ENCODE measurements around the gene MUC15. TPM values are rescaled to one million over a fixed set of nuclear protein-coding genes. Genes with fewer than 3 reads are reported as not detected.

MUC15 gene
- total RNA-seq, 4 donors from 2014 or later: 36.1 to 64.8 (median 55.0) TPM

GRCh38 chr11:26541870-26542269 lies 30.2 kb downstream of the MUC15 start:
- 69% methylated on average over 2 of the region's 2 CpGs for WGBS
- Histone ChIP-seq H3K9me3 (no peaks in the 10 kb centered on the region), H3K4me1 (no peaks in the 10 kb centered on the region), H3K36me3 (no peaks in the 10 kb centered on the region), H3K27me3 (no peaks in the 10 kb centered on the region), H3K27ac (no peak overlapping the region), H3K4me3 (no peak overlapping the region)
- DNase-seq (ENCODE audit: low spot score in 2 of 2): no peak
- no peak for TF ChIP-seq CTCF (IDR thresholded peaks at IDR 0.05)
- no peak for TF ChIP-seq EP300 (IDR thresholded peaks at IDR 0.05)
- no peak for TF ChIP-seq POLR2AphosphoS5 (IDR thresholded peaks at IDR 0.05)

- WGBS: 82% methylated on average over 3 of the region's 3 CpGs
- no peak for DNase-seq (ENCODE audit: low spot score in 2 of 2)
- H3K9me3 ChIP-seq: no peaks in the 10 kb centered on the region
Measured at GRCh38 chr11:26539517-26539916, 32.5 kb downstream of the MUC15 start.

GRCh38 chr11:26537341-26537740 lies 34.7 kb downstream of the MUC15 start:
- WGBS: 89% methylated on average over 4 of the region's 4 CpGs
- H3K9me3 ChIP-seq: no peaks in the 10 kb centered on the region
- no peak overlapping the region for H3K27ac ChIP-seq
- H3K27me3 ChIP-seq: no peaks in the 10 kb centered on the region
- H3K4me3 ChIP-seq: no peak overlapping the region
- TF ChIP-seq EP300 (IDR thresholded peaks at IDR 0.05) (no peak), CTCF (IDR thresholded peaks at IDR 0.05) (no peak), POLR2AphosphoS5 (IDR thresholded peaks at IDR 0.05) (no peak), POLR2A (IDR thresholded peaks at IDR 0.05) (no peak)
- H3K4me1 ChIP-seq: no peaks in the 10 kb centered on the region
- no peaks in the 10 kb centered on the region for H3K36me3 ChIP-seq
- no peak for DNase-seq (ENCODE audit: low spot score in 2 of 2)

More at GRCh38 chr11:26539517-26539916, 32.5 kb downstream of the MUC15 start:
- no peak overlapping the region for H3K27ac ChIP-seq
- no peak for TF ChIP-seq EP300 (IDR thresholded peaks at IDR 0.05)
- no peak for TF ChIP-seq POLR2A (IDR thresholded peaks at IDR 0.05)
- no peak for TF ChIP-seq POLR2AphosphoS5 (IDR thresholded peaks at IDR 0.05)
- TF ChIP-seq CTCF (IDR thresholded peaks at IDR 0.05): no peak
- H3K4me1 ChIP-seq: no peaks in the 10 kb centered on the region
- H3K36me3 ChIP-seq: no peaks in the 10 kb centered on the region
- H3K4me3 ChIP-seq: no peak overlapping the region
- no peaks in the 10 kb centered on the region for H3K27me3 ChIP-seq

GRCh38 chr11:26527685-26528084 lies 44.4 kb downstream of the MUC15 start:
- TF ChIP-seq CTCF (IDR thresholded peaks at IDR 0.05) (no peak), POLR2A (IDR thresholded peaks at IDR 0.05) (no peak), POLR2AphosphoS5 (IDR thresholded peaks at IDR 0.05) (no peak), EP300 (IDR thresholded peaks at IDR 0.05) (no peak)
- Histone ChIP-seq H3K27me3 (no peaks in the 10 kb centered on the region), H3K36me3 (no peaks in the 10 kb centered on the region), H3K27ac (no peak overlapping the region), H3K4me1 (no peaks in the 10 kb centered on the region), H3K4me3 (no peak overlapping the region), H3K9me3 (no peaks in the 10 kb centered on the region)
- WGBS: 50% methylated on average over 1 of the region's 1 CpG
- DNase-seq (ENCODE audit: low spot score in 2 of 2): no peak

- TF ChIP-seq CTCF (IDR thresholded peaks at IDR 0.05): no peak
- no peak for TF ChIP-seq POLR2AphosphoS5 (IDR thresholded peaks at IDR 0.05)
- TF ChIP-seq EP300 (IDR thresholded peaks at IDR 0.05): no peak
- no peak for TF ChIP-seq POLR2A (IDR thresholded peaks at IDR 0.05)
- Histone ChIP-seq H3K27ac (no peak overlapping the region), H3K4me1 (no peaks in the 10 kb centered on the region), H3K4me3 (no peak overlapping the region), H3K27me3 (no peaks in the 10 kb centered on the region), H3K9me3 (no peaks in the 10 kb centered on the region), H3K36me3 (no peaks in the 10 kb centered on the region)
- WGBS: 65% methylated on average over 12 of the region's 12 CpGs
- no peak for DNase-seq (ENCODE audit: low spot score in 2 of 2)
Measured at GRCh38 chr11:26522912-26523610, 49.0 kb downstream of the MUC15 start.
